ENCODE results near the gene PTPN4.
"Not testable (repeated sequence)": the region's sequence is repeated elsewhere in the genome, so short reads cannot be mapped to it uniquely, and the experiment has no call there.

Gene PTPN4

DNA sequence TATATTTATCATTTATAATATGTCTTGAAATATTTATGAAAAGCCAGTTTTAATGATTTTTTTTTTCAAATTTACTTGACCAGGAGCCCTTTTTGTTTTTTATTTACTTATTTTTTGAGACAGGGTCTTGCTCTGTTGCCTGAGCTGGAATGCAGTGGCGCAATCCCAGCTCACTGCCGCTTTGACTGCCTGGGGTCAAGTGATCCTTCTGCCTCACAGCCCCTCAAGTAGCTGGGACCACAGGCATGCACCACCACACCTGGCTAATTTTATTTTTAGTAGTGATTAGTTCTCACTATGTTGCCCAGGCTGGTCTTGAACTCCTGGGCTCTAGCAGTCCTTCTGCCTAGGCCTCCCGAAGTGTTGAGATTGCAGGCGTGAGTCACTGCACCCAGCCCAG, 258.8 kb downstream of the PTPN4 start:
- TF ChIP-seq ESRRG (CRISPR knock-in tag; IDR thresholded peaks at IDR 0.05), result no peak
- TF ChIP-seq ZC3H10 (CRISPR knock-in tag; IDR thresholded peaks at IDR 0.05), result no peak
- TF ChIP-seq, protein P1, sequence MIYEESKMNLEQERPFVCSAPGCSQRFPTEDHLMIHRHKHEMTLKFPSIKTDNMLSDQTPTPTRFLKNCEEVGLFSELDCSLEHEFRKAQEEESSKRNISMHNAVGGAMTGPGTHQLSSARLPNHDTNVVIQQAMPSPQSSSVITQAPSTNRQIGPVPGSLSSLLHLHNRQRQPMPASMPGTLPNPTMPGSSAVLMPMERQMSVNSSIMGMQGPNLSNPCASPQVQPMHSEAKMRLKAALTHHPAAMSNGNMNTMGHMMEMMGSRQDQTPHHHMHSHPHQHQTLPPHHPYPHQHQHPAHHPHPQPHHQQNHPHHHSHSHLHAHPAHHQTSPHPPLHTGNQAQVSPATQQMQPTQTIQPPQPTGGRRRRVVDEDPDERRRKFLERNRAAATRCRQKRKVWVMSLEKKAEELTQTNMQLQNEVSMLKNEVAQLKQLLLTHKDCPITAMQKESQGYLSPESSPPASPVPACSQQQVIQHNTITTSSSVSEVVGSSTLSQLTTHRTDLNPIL (CRISPR knock-in tag; IDR thresholded peaks at IDR 0.05; ENCODE audit: low read depth), result no peak
- TF ChIP-seq GLIS3 (CRISPR knock-in tag; IDR thresholded peaks at IDR 0.05), result no peak
- TF ChIP-seq, protein P2, sequence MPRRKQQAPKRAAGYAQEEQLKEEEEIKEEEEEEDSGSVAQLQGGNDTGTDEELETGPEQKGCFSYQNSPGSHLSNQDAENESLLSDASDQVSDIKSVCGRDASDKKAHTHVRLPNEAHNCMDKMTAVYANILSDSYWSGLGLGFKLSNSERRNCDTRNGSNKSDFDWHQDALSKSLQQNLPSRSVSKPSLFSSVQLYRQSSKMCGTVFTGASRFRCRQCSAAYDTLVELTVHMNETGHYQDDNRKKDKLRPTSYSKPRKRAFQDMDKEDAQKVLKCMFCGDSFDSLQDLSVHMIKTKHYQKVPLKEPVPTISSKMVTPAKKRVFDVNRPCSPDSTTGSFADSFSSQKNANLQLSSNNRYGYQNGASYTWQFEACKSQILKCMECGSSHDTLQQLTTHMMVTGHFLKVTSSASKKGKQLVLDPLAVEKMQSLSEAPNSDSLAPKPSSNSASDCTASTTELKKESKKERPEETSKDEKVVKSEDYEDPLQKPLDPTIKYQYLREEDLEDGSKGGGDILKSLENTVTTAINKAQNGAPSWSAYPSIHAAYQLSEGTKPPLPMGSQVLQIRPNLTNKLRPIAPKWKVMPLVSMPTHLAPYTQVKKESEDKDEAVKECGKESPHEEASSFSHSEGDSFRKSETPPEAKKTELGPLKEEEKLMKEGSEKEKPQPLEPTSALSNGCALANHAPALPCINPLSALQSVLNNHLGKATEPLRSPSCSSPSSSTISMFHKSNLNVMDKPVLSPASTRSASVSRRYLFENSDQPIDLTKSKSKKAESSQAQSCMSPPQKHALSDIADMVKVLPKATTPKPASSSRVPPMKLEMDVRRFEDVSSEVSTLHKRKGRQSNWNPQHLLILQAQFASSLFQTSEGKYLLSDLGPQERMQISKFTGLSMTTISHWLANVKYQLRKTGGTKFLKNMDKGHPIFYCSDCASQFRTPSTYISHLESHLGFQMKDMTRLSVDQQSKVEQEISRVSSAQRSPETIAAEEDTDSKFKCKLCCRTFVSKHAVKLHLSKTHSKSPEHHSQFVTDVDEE (CRISPR knock-in tag; IDR thresholded peaks at IDR 0.05), result no peak
- no peak for TF ChIP-seq ARNTL (CRISPR knock-in tag; IDR thresholded peaks at IDR 0.05; ENCODE audit: borderline replicate concordance, low read depth)
- no peak for TF ChIP-seq ZNF70 (CRISPR knock-in tag; IDR thresholded peaks at IDR 0.05)
- TF ChIP-seq ISL1 (CRISPR knock-in tag; IDR thresholded peaks at IDR 0.05), result no peak
- TF ChIP-seq, protein P3, sequence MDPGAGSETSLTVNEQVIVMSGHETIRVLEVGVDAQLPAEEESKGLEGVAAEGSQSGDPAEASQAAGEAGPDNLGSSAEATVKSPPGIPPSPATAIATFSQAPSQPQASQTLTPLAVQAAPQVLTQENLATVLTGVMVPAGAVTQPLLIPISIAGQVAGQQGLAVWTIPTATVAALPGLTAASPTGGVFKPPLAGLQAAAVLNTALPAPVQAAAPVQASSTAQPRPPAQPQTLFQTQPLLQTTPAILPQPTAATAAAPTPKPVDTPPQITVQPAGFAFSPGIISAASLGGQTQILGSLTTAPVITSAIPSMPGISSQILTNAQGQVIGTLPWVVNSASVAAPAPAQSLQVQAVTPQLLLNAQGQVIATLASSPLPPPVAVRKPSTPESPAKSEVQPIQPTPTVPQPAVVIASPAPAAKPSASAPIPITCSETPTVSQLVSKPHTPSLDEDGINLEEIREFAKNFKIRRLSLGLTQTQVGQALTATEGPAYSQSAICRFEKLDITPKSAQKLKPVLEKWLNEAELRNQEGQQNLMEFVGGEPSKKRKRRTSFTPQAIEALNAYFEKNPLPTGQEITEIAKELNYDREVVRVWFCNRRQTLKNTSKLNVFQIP (CRISPR knock-in tag; IDR thresholded peaks at IDR 0.05; ENCODE audit: borderline replicate concordance, low read depth), result no peak
- no peak for TF ChIP-seq PPARA (CRISPR knock-in tag; IDR thresholded peaks at IDR 0.05; ENCODE audit: borderline replicate concordance)
- TF ChIP-seq ZNF565 (CRISPR knock-in tag; conservative IDR thresholded peaks at IDR 0.05; ENCODE audit: low read depth), result no peak
- no peak for TF ChIP-seq CSDC2 (CRISPR knock-in tag; IDR thresholded peaks at IDR 0.05)

DNA sequence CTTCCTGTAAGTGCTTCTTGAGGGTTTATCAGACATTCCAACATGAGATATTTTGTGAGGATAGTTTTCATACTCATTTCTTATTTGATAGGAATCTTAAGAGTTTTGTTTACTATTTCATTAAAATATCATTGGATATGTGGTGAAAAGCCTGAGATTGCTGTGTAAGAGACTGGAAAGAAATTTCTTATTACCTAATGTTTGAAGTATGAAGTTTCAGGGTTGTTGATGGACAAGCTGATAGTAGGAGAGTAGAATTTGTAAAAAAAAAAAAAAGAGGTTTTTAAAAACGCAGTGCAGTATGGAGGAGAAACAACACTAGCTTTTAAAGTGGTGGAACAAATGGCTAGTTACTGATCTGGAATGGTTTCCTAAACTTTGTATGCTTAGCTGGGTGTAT, 260.8 kb downstream of the PTPN4 start:
- TF ChIP-seq CSDC2 (CRISPR knock-in tag; IDR thresholded peaks at IDR 0.05) (no peak), PPARA (CRISPR knock-in tag; IDR thresholded peaks at IDR 0.05; ENCODE audit: borderline replicate concordance) (no peak), ISL1 (CRISPR knock-in tag; IDR thresholded peaks at IDR 0.05) (peak; percentile 63), OSR1 (CRISPR knock-in tag; IDR thresholded peaks at IDR 0.05) (no peak), ZNF8 (CRISPR knock-in tag; IDR thresholded peaks at IDR 0.05) (no peak), RARB (CRISPR knock-in tag; IDR thresholded peaks at IDR 0.05) (no peak)
- TF ChIP-seq, protein P2 (CRISPR knock-in tag; IDR thresholded peaks at IDR 0.05), result no peak
- ATAC-seq, result no peak

More for the DNA sequence above, 258.8 kb downstream of the PTPN4 start:
- no peak for ATAC-seq

DNA sequence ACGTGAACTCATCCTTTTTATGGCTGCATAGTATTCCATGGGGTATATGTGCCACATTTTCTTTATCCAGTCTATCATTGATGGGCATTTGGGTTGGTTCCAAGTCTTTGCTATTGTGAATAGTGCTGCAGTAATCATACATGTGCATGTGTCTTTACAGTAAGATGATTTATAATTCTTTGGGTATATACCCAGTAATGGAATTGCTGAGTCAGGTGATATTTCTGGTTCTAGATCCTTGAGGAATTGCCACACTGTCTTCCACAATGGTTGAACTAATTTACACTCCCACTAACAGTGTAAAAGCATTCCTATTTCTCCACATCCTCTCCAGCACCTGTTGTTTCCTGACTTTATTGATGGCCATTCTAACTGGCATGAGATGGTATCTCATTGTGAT, 262.8 kb downstream of the PTPN4 start:
- ATAC-seq, result not testable (repeated sequence)

DNA sequence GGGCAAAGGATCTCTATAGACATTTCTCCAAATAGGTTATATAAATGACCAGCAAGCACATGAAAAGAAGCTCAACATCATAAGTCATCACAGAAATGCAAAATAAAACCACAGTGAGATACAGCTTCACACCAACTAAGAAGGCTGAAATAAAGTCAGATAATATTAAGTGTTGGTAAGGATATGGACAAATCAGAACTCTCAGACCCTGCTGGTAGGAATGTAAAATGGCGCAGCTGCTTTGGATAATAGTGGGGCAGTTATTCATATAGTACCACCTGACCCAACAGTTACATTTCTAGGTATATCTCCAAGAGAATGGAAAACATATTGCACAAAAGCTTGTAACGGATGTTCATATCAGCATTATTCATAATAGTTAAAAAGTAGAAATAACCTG, 267.2 kb downstream of the PTPN4 start:
- no peak for ATAC-seq
- TF ChIP-seq ZNF565 (CRISPR knock-in tag; conservative IDR thresholded peaks at IDR 0.05; ENCODE audit: low read depth), result no peak
- TF ChIP-seq ISL1 (CRISPR knock-in tag; IDR thresholded peaks at IDR 0.05), result no peak
- no peak for TF ChIP-seq CSDC2 (CRISPR knock-in tag; IDR thresholded peaks at IDR 0.05)
- no peak for TF ChIP-seq BACH2 (CRISPR knock-in tag; IDR thresholded peaks at IDR 0.05; ENCODE audit: borderline replicate concordance)
- TF ChIP-seq SNAI2 (CRISPR knock-in tag; IDR thresholded peaks at IDR 0.05), result no peak
- no peak for TF ChIP-seq GLIS3 (CRISPR knock-in tag; IDR thresholded peaks at IDR 0.05)
- TF ChIP-seq TCF4 (CRISPR knock-in tag; IDR thresholded peaks at IDR 0.05; ENCODE audit: borderline replicate concordance), result no peak
- no peak for TF ChIP-seq ARNTL (CRISPR knock-in tag; IDR thresholded peaks at IDR 0.05; ENCODE audit: borderline replicate concordance, low read depth)
- no peak for TF ChIP-seq ESRRG (CRISPR knock-in tag; IDR thresholded peaks at IDR 0.05)
- no peak for TF ChIP-seq ZC3H10 (CRISPR knock-in tag; IDR thresholded peaks at IDR 0.05)
- no peak for TF ChIP-seq TOX (CRISPR knock-in tag; IDR thresholded peaks at IDR 0.05; ENCODE audit: borderline replicate concordance)
- TF ChIP-seq, protein P2 (CRISPR knock-in tag; IDR thresholded peaks at IDR 0.05), result no peak
- TF ChIP-seq, protein P4, sequence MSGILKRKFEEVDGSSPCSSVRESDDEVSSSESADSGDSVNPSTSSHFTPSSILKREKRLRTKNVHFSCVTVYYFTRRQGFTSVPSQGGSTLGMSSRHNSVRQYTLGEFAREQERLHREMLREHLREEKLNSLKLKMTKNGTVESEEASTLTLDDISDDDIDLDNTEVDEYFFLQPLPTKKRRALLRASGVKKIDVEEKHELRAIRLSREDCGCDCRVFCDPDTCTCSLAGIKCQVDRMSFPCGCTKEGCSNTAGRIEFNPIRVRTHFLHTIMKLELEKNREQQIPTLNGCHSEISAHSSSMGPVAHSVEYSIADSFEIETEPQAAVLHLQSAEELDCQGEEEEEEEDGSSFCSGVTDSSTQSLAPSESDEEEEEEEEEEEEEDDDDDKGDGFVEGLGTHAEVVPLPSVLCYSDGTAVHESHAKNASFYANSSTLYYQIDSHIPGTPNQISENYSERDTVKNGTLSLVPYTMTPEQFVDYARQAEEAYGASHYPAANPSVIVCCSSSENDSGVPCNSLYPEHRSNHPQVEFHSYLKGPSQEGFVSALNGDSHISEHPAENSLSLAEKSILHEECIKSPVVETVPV (CRISPR knock-in tag; IDR thresholded peaks at IDR 0.05), result no peak
